Measurements from ENCODE around the gene TUBG2.

The TUBG2 gene

GRCh38 chr17:42690596-42690995, 31.5 kb downstream of the TUBG2 start:
- H3K27me3 Mint-ChIP-seq = peaks cover 2% of the 10 kb centered on the region
- intact Hi-C loops (cut with micrococcal nuclease) = no loop called here
- peaks cover 2% of the 10 kb centered on the region for H3K36me3 Mint-ChIP-seq (ENCODE audit: low read depth)
- H3K4me3 Mint-ChIP-seq = no peak overlapping the region
- no peaks in the 10 kb centered on the region for H3K9me3 Mint-ChIP-seq
- H3K4me1 Mint-ChIP-seq (ENCODE audit: low read depth) = no peaks in the 10 kb centered on the region
- no peak overlapping the region for H3K27ac Mint-ChIP-seq

- no peak overlapping the region for H3K4me3 Mint-ChIP-seq
- no peaks in the 10 kb centered on the region for H3K9me3 Mint-ChIP-seq
- H3K27me3 Mint-ChIP-seq = peaks cover 2% of the 10 kb centered on the region
- intact Hi-C loops (cut with micrococcal nuclease) = no loop called here
- H3K4me1 Mint-ChIP-seq (ENCODE audit: low read depth) = no peaks in the 10 kb centered on the region
- H3K36me3 Mint-ChIP-seq (ENCODE audit: low read depth) = peaks cover 6% of the 10 kb centered on the region
- H3K27ac Mint-ChIP-seq = no peak overlapping the region
These were observed 32.0 kb downstream of the TUBG2 start for GRCh38 chr17:42691021-42691545.

GRCh38 chr17:42692489-42692888, 33.4 kb downstream of the TUBG2 start:
- Mint-ChIP-seq H3K27me3 (peaks cover 2% of the 10 kb centered on the region), H3K4me3 (no peak overlapping the region), H3K9me3 (no peaks in the 10 kb centered on the region), H3K4me1 (ENCODE audit: low read depth) (no peaks in the 10 kb centered on the region), H3K27ac (no peak overlapping the region), H3K36me3 (ENCODE audit: low read depth) (peaks cover 15% of the 10 kb centered on the region)
- intact Hi-C loops (cut with micrococcal nuclease) = no loop called here

GRCh38 chr17:42694524-42694923, 35.4 kb downstream of the TUBG2 start:
- intact Hi-C loops (cut with micrococcal nuclease) = no loop called here
- H3K27ac Mint-ChIP-seq = no peak overlapping the region
- H3K36me3 Mint-ChIP-seq (ENCODE audit: low read depth) = peaks cover 36% of the 10 kb centered on the region
- no peaks in the 10 kb centered on the region for H3K4me1 Mint-ChIP-seq (ENCODE audit: low read depth)
- no peaks in the 10 kb centered on the region for H3K9me3 Mint-ChIP-seq
- H3K27me3 Mint-ChIP-seq = peaks cover 2% of the 10 kb centered on the region
- H3K4me3 Mint-ChIP-seq = no peak overlapping the region

- no peaks in the 10 kb centered on the region for H3K4me1 Mint-ChIP-seq (ENCODE audit: low read depth)
- peaks cover 2% of the 10 kb centered on the region for H3K27me3 Mint-ChIP-seq
- intact Hi-C loops (cut with micrococcal nuclease) = no loop called here
- peaks cover 42% of the 10 kb centered on the region for H3K36me3 Mint-ChIP-seq (ENCODE audit: low read depth)
- H3K4me3 Mint-ChIP-seq = no peak overlapping the region
- no peaks in the 10 kb centered on the region for H3K9me3 Mint-ChIP-seq
- no peak overlapping the region for H3K27ac Mint-ChIP-seq
These were observed 36.4 kb downstream of the TUBG2 start for GRCh38 chr17:42695500-42695899.

- no peaks in the 10 kb centered on the region for H3K27me3 Mint-ChIP-seq
- intact Hi-C loops (cut with micrococcal nuclease) = no loop called here
- H3K4me3 Mint-ChIP-seq = no peak overlapping the region
- no peak overlapping the region for H3K27ac Mint-ChIP-seq
- no peaks in the 10 kb centered on the region for H3K4me1 Mint-ChIP-seq (ENCODE audit: low read depth)
- H3K9me3 Mint-ChIP-seq = no peaks in the 10 kb centered on the region
- peaks cover 59% of the 10 kb centered on the region for H3K36me3 Mint-ChIP-seq (ENCODE audit: low read depth)
These were observed 38.2 kb downstream of the TUBG2 start for GRCh38 chr17:42697108-42697811.

- no peaks in the 10 kb centered on the region for H3K27me3 Mint-ChIP-seq
- no peak overlapping the region for H3K27ac Mint-ChIP-seq
- peaks cover 6% of the 10 kb centered on the region for H3K4me1 Mint-ChIP-seq (ENCODE audit: low read depth)
- H3K36me3 Mint-ChIP-seq (ENCODE audit: low read depth) = peaks cover 76% of the 10 kb centered on the region
- no peak overlapping the region for H3K4me3 Mint-ChIP-seq
- intact Hi-C loops (cut with micrococcal nuclease) = no loop called here
- H3K9me3 Mint-ChIP-seq = no peaks in the 10 kb centered on the region
These were observed 39.8 kb downstream of the TUBG2 start for GRCh38 chr17:42698736-42699414.

- Mint-ChIP-seq H3K4me1 (ENCODE audit: low read depth) (peaks cover 6% of the 10 kb centered on the region), H3K4me3 (no peak overlapping the region), H3K27ac (no peak overlapping the region), H3K36me3 (ENCODE audit: low read depth) (peaks cover 81% of the 10 kb centered on the region), H3K9me3 (no peaks in the 10 kb centered on the region), H3K27me3 (no peaks in the 10 kb centered on the region)
- intact Hi-C loops (cut with micrococcal nuclease) = no loop called here
These were observed 40.3 kb downstream of the TUBG2 start for GRCh38 chr17:42699415-42699740.

- no peak overlapping the region for H3K4me3 Mint-ChIP-seq
- peaks cover 11% of the 10 kb centered on the region for H3K4me1 Mint-ChIP-seq (ENCODE audit: low read depth)
- intact Hi-C loops (cut with micrococcal nuclease) = loop anchor here (10.0 kb wide), 1 partner anchor 116 kb away; no protein-coding TSS in a partner anchor
- no peaks in the 10 kb centered on the region for H3K9me3 Mint-ChIP-seq
- H3K27ac Mint-ChIP-seq = no peak overlapping the region
- H3K27me3 Mint-ChIP-seq = no peaks in the 10 kb centered on the region
- H3K36me3 Mint-ChIP-seq (ENCODE audit: low read depth) = peaks cover 91% of the 10 kb centered on the region
These were observed 41.7 kb downstream of the TUBG2 start for GRCh38 chr17:42700586-42701289.

- no peaks in the 10 kb centered on the region for H3K9me3 Mint-ChIP-seq
- H3K27me3 Mint-ChIP-seq = no peaks in the 10 kb centered on the region
- intact Hi-C loops (cut with micrococcal nuclease) = loop anchor here (10.0 kb wide), 1 partner anchor 118 kb away; no protein-coding TSS in a partner anchor
- peaks cover 96% of the 10 kb centered on the region for H3K36me3 Mint-ChIP-seq (ENCODE audit: low read depth)
- H3K27ac Mint-ChIP-seq = no peak overlapping the region
- peaks cover 11% of the 10 kb centered on the region for H3K4me1 Mint-ChIP-seq (ENCODE audit: low read depth)
- H3K4me3 Mint-ChIP-seq = no peak overlapping the region
These were observed 43.4 kb downstream of the TUBG2 start for GRCh38 chr17:42702446-42702845.

- Mint-ChIP-seq H3K4me3 (no peak overlapping the region), H3K27ac (no peak overlapping the region), H3K9me3 (no peaks in the 10 kb centered on the region), H3K27me3 (no peaks in the 10 kb centered on the region), H3K36me3 (ENCODE audit: low read depth) (peaks cover 96% of the 10 kb centered on the region), H3K4me1 (ENCODE audit: low read depth) (peaks cover 11% of the 10 kb centered on the region)
- intact Hi-C loops (cut with micrococcal nuclease) = loop anchor here (10.0 kb wide), 1 partner anchor 120 kb away; no protein-coding TSS in a partner anchor
These were observed 45.4 kb downstream of the TUBG2 start for GRCh38 chr17:42704490-42704836.

- H3K9me3 Mint-ChIP-seq = no peaks in the 10 kb centered on the region
- no peaks in the 10 kb centered on the region for H3K27me3 Mint-ChIP-seq
- no peak overlapping the region for H3K4me3 Mint-ChIP-seq
- peaks cover 100% of the 10 kb centered on the region for H3K36me3 Mint-ChIP-seq (ENCODE audit: low read depth)
- intact Hi-C loops (cut with micrococcal nuclease) = loop anchor here (10.0 kb wide), 1 partner anchor 120 kb away; no protein-coding TSS in a partner anchor
- H3K27ac Mint-ChIP-seq = no peak overlapping the region
- peaks cover 11% of the 10 kb centered on the region for H3K4me1 Mint-ChIP-seq (ENCODE audit: low read depth)
These were observed 45.9 kb downstream of the TUBG2 start for GRCh38 chr17:42704837-42705494.

GRCh38 chr17:42706732-42707131, 47.6 kb downstream of the TUBG2 start:
- Mint-ChIP-seq H3K36me3 (ENCODE audit: low read depth) (peaks cover 100% of the 10 kb centered on the region), H3K27me3 (no peaks in the 10 kb centered on the region), H3K27ac (no peak overlapping the region), H3K4me1 (ENCODE audit: low read depth) (peaks cover 11% of the 10 kb centered on the region), H3K9me3 (no peaks in the 10 kb centered on the region), H3K4me3 (no peak overlapping the region)
- intact Hi-C loops (cut with micrococcal nuclease) = loop anchor here (10.0 kb wide), 1 partner anchor 122 kb away; no protein-coding TSS in a partner anchor

Measured in dendritic cell treated with granulocyte-macrophage colony-stimulating factor and Interleukin-4, amounts not matched to agents 40 ng/mL and 50 ng/mL, for 4 days (primary cell).